SK-N-SH (cell line): ENCODE measurements around the gene NHS.

Experiments
- EP300 ChIP-seq, 2 experiments: IDR thresholded peaks; 2 replicates each; pipeline versions ENCODE4 v1.4.0 to v1.6.1; 2012; ENCODE audit warnings: borderline replicate concordance in 1 of 2, low read depth in 1 of 2, low read length in 1 of 2
- EZH2phosphoT487 ChIP-seq: fragments of 200-600 bp; sonication (generic); IDR thresholded peaks from 2 replicates; pipeline ENCODE4 v1.6.1; 2017; ENCODE audit warnings: low read depth, mixed run types, mild to moderate bottlenecking, antibody characterized with exemption, moderate library complexity, borderline replicate concordance
- MEF2A ChIP-seq: IDR thresholded peaks from 2 replicates; pipeline ENCODE4 v1.4.0; 2012; ENCODE audit warnings: low read depth, borderline replicate concordance
- NRF1 ChIP-seq: IDR thresholded peaks from 2 replicates; pipeline ENCODE4 v1.6.1; 2012; ENCODE audit warnings: low read depth, mild to moderate bottlenecking, low read length
- TCF12 ChIP-seq: IDR thresholded peaks from 2 replicates; pipeline ENCODE4 v1.4.0; 2012
- TF ChIP-seq, protein P1 (sequence below): fragments of 200-600 bp; sonication (generic); IDR thresholded peaks from 2 replicates; pipeline ENCODE4 v1.6.1; 2017; ENCODE audit warnings: antibody characterized with exemption, mild to moderate bottlenecking, moderate library complexity
- TF ChIP-seq, protein P2 (sequence below): IDR thresholded peaks from 2 replicates; pipeline ENCODE4 v1.4.0; 2012; ENCODE audit warnings: low read depth
- TF ChIP-seq, protein P3 (sequence below): IDR thresholded peaks from 2 replicates; pipeline ENCODE4 v1.4.0; 2012; ENCODE audit warnings: low read depth, borderline replicate concordance

DNA sequence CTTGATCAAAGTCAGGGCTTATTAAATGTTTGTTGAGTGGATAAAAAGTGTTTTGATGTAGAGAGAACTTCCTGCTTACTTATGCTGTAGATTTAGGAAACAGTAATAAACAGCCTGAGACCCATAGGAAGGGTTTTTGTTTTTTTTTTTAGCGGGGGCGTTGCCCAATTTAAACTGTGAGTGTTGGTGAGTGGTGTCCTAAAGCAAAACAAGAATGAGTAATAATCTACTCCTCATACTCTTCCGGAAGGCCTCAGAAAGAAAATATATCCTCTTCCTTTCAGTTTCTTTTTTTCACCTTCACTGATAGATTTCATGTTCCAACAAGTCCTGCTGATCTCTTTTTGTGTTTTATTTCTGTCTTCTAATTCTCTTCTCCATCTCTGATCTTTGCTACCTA is 257.9 kb downstream of the NHS start:
- TF ChIP-seq, protein P1, sequence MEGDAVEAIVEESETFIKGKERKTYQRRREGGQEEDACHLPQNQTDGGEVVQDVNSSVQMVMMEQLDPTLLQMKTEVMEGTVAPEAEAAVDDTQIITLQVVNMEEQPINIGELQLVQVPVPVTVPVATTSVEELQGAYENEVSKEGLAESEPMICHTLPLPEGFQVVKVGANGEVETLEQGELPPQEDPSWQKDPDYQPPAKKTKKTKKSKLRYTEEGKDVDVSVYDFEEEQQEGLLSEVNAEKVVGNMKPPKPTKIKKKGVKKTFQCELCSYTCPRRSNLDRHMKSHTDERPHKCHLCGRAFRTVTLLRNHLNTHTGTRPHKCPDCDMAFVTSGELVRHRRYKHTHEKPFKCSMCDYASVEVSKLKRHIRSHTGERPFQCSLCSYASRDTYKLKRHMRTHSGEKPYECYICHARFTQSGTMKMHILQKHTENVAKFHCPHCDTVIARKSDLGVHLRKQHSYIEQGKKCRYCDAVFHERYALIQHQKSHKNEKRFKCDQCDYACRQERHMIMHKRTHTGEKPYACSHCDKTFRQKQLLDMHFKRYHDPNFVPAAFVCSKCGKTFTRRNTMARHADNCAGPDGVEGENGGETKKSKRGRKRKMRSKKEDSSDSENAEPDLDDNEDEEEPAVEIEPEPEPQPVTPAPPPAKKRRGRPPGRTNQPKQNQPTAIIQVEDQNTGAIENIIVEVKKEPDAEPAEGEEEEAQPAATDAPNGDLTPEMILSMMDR = no peak
- TF ChIP-seq, protein P2, sequence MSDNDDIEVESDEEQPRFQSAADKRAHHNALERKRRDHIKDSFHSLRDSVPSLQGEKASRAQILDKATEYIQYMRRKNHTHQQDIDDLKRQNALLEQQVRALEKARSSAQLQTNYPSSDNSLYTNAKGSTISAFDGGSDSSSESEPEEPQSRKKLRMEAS = no peak
- no peak for TF ChIP-seq EP300 (IDR thresholded peaks at IDR 0.05; ENCODE audit: borderline replicate concordance in 1 of 2, low read depth in 1 of 2, low read length in 1 of 2)
- TF ChIP-seq EZH2phosphoT487 = no peak
- no peak for TF ChIP-seq TCF12
- TF ChIP-seq, protein P3, sequence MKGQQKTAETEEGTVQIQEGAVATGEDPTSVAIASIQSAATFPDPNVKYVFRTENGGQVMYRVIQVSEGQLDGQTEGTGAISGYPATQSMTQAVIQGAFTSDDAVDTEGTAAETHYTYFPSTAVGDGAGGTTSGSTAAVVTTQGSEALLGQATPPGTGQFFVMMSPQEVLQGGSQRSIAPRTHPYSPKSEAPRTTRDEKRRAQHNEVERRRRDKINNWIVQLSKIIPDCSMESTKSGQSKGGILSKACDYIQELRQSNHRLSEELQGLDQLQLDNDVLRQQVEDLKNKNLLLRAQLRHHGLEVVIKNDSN = no peak
- no peak for TF ChIP-seq NRF1
- no peak for TF ChIP-seq MEF2A
